CD4-positive, alpha-beta T cell treated with Interleukin-17A for 1 hour (primary cell): ENCODE results near the gene ADAMTS3.
"Not testable (repeated sequence)": the region's sequence is repeated elsewhere in the genome, so short reads cannot be mapped to it uniquely, and the experiment has no call there.

ENCODE experiments used
- DNase-seq: peaks from one replicate; pipeline ENCODE4 v3.0.0-alpha.2; 2020

ADAMTS3 gene

DNA sequence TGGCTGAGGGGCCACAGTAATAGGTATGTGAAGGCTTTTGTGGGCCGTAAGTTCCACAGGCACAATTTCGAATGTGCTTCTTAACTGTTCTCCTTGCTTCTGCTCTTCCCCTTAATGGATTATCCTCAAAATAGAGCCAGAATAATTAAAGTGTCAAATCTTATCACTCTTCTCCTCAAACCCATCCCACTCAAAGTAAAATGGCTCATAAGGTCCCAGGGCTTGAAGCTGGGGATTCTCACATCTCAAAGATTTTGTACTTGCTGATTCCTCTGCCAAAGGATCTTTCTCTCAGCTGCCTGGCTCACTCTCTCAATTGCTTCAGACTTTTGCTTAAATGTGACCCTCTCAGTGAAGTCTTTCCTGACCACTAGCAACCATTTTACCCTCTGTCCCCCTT lies 16.6 kb downstream of the ADAMTS3 start:
- no peak for DNase-seq

DNA sequence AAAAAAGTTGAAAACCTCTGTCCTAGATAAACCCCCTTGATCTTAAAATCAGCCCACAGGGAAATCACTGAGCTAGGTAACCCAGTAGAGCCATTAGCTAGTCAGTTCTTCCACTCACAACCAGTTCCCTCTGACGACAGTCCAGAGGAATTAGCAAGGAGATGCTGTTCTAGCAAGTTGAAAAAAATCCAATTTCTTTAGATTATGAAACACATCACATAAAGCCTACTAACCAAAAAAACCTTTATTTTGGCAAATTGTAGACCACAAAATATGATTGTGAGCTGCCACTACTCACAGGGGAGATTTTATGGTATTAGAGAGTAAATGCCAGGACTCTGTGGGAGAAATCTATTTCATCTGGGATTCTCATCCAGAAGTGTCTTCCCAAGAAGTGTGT lies 22.6 kb downstream of the ADAMTS3 start:
- no peak for DNase-seq

GRCh38 chr4:72540694-72541093 lies 28.3 kb downstream of the ADAMTS3 start:
- not testable (repeated sequence) for DNase-seq

DNA sequence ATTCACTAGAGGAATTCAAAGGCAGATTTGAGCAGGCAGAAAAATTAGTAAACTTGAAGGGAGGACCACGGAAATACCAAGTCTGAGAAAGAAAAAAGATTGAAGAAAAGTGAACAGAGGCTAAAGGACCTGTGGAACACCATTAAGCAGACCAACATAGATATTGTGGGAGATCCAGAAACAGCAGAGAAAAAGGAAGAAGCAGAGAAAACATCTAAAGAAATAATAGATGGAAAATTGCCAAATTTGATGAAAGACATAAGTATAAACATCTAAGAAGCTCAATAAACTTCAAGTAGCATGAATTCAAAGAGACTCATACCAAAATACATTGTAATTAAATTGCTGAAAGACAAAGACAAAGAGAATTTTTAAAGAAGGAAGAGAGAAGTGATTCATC lies 31.0 kb downstream of the ADAMTS3 start:
- no peak for DNase-seq

- no peak for DNase-seq
These were observed 32.6 kb downstream of the ADAMTS3 start for GRCh38 chr4:72536443-72536842.

- DNase-seq: no peak
These were observed 37.2 kb downstream of the ADAMTS3 start for GRCh38 chr4:72531768-72532290.

DNA sequence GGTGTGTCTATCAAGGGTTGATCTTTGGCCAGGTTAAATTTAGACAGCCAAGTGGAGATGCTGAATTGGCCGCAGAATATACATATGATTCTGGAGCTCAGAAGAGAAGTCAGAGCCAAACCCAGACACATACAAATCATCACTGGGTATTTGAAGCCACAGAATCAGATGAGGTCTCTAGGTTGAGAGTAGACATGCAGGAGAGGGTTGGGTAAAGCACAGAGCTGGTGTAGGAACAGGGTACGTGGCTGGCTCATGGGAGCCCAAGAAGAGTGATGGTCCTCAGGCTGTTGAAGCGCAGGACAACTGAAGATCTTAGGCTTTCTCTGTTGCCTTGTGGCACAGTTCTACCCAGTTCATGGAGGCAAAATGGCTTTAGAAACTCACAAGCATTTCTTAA lies 37.7 kb downstream of the ADAMTS3 start:
- no peak for DNase-seq

GRCh38 chr4:72529148-72529822 lies 39.7 kb downstream of the ADAMTS3 start:
- no peak for DNase-seq

GRCh38 chr4:72527038-72527646 lies 41.9 kb downstream of the ADAMTS3 start:
- no peak for DNase-seq

DNA sequence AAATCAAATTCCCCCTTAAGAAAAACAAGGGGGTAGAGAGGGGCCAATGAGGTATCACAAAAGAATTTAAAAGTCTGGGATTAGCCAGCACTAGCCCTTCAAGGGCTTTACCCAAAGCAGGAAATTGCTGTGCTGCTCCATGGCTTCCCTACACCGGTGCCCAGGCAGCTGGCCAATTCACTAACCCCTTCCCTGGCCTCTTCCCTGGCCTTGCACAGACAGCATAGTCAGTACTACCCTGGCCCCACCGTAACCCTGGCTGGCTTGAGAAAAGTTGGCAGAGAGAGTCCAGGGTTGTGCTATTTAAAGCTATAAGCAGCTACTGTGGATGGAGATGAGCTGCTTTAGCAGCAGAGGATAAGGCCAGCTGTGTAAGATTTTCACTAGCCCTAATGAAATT lies 43.1 kb downstream of the ADAMTS3 start:
- no peak for DNase-seq

DNA sequence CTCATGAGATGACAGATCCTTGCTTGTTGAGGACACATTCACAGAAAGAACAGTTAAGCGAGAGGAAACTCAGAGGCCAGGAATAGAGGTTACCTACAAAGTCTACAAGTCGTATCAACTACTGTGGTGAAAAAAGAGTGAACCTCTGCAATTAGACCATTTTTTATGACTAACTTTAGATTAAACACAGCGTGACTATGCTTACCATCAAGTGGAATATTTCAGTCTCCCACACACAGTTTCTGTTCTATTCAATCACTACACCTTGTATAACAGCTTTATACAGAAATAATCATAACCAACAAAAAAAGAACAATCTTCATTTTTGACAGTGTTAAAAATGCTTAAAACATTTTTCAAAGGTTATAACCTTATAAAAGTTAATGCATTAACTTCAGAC lies 46.6 kb downstream of the ADAMTS3 start:
- no peak for DNase-seq

DNA sequence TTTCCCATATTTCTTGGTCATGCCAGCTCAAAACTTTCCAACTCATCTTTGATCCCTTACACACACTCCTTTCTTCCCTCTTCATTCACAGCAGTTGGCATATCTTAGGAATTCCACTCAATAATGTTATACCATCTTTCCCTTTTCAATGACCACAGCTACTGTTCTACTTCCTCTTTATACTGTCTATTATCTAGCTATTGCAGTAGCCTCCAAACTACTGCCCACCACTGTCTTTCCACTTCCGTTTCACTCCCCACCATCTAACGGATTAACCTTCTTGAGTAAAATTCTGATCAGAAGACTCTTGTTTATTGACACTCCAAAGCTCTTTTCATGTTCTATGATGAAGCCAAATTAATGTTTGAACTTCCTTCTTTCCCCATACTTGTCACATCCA lies 55.8 kb downstream of the ADAMTS3 start:
- no peak for DNase-seq

- DNase-seq: no peak
These were observed 61.1 kb downstream of the ADAMTS3 start for GRCh38 chr4:72507860-72508419.

DNA sequence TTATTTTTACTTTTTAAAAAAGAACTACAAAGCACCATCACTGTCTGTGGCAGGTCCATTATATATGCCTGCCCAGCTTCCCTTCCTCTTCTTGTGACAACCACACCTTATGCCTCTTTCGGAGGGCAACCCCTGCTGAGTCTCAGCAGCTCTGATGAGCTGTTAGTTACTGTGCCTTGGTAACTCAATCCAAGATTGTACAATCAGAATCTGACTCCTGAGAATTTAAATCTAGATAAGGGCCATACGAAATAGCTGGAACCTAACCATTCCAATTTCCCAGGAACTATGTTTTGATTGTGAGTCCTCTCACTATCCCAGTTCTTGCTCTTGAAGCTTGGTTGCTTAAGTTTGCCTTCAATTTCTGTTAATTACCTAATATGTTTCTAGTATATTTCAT lies 61.9 kb downstream of the ADAMTS3 start:
- DNase-seq: no peak

GRCh38 chr4:72505314-72505744 lies 63.7 kb downstream of the ADAMTS3 start:
- DNase-seq: no peak

DNA sequence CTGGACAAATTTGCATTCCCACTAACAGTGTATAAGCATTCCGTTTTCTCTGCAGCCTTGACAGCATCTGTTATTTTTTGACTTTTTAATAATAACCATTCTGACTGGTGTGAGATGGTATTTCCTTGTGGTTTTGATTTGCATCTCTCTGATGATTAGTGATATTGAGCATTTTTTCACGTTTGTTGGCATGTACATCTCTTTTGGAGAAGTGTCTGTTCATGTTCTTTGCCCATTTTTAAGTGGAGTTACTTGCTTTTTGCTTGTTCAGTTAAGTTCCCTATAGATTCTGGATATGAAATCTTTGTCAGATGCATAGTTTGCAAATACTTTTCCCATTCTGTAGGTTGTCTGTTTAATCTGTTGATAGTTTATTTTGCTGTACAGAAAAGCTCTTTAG lies 68.8 kb downstream of the ADAMTS3 start:
- no peak for DNase-seq

DNA sequence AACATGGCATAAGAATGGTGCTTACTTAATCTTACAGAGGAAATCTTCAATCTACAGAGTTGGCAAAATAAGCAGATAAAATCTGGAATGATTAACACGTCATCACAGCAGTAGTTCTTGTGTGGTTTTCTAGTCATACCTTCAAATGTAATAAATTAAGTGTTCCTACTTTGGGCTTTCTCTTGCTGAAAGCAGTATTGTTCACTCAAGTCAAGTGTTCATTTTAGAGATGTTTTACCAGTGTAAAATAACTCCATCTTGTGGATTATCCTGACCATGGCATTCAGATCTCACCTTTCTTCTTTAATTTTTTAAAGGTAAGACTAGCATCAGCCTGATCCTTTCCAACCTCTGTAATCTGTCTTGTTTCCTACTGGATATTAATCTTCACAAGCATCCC lies 72.9 kb downstream of the ADAMTS3 start:
- DNase-seq: no peak

- DNase-seq: no peak
These were observed 74.9 kb downstream of the ADAMTS3 start for GRCh38 chr4:72494156-72494555.

DNA sequence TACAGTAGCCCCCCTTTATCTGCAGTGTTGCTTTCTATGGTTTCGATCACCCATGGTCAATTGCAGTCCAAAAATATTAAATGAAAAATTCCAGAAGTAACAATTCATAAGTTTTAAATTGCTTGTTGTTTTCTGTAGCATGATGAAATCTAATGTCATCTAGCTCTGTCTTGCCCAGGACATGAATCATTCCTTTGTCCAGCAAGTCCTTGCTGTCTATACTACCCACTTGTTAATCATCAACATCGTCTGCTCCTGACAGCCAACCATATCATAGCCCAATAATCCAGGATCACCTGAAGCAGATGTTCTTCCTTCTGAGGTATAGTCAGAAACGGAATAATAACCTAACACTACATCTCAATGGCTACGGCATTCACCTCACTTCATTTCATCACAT lies 79.8 kb downstream of the ADAMTS3 start:
- DNase-seq: no peak

GRCh38 chr4:72486991-72487390 lies 82.0 kb downstream of the ADAMTS3 start:
- no peak for DNase-seq

- DNase-seq: no peak
These were observed 84.0 kb downstream of the ADAMTS3 start for GRCh38 chr4:72484981-72485380.

GRCh38 chr4:72473434-72473900 lies 95.6 kb downstream of the ADAMTS3 start:
- DNase-seq: no peak

DNA sequence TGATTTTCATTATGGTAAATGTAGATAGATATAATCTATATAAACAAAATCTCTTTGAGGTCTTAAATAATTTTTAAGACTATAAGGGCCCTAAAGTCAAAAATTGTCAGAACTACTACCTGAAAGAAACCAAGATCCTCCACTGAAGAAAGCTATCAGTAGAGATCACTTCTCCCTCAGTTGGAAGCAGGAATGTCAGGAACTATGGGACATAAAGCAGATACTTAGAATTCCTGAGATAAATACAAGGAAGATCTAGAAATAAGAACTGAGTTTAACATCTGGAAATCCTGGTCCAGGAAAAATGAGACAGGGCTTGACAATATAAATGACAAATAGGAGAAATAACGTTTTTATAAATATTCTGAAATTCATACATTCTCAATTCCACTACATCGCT lies 97.2 kb downstream of the ADAMTS3 start:
- no peak for DNase-seq

- peak; percentile 2 for DNase-seq
These were observed 100.0 kb downstream of the ADAMTS3 start for GRCh38 chr4:72468904-72469502.
